HG02981 (cell line): ENCODE results near the gene IL16.
A peak's percentile ranks its signal among the peaks of the same experiment; 100 is the strongest.

Experiments used
- ATAC-seq: cut with Tn5 transposase; IDR thresholded peaks from one replicate; pipeline ENCODE4 v1.9.1; 2021; ENCODE audit warnings: mild to moderate bottlenecking, moderate library complexity; ENCODE audit not compliant: unreplicated experiment

IL16 gene

DNA sequence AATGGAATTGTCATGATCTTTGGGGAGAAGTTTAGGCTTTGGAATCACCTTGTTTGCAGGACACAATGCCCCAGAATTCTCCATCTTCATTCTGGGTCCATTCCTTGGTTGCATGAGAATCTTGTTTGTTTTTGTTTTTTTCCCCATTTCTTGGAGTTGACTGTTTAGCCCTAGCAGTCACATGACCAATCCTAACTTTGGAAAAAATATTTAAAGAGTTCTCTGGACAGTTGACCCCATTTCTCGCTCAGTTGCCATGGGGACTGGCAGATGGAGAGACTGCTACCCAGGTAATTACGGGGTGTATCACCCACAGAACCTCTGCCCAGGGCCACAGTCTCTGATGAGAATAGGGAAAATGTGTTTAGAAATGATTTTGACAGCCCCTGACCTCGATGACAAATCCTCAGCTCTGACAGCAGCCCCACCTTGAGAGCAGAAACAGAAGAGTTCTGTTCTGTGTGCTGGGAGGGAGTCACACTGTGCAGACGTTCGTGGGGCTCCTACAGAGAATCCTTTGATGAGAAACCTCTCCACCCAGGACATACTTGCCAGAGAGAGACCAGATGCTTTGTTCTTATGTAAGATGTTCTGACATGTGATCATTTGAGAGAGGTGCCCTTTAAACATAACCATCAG is 57.7 kb downstream of the IL16 start:
- no peak for ATAC-seq

DNA sequence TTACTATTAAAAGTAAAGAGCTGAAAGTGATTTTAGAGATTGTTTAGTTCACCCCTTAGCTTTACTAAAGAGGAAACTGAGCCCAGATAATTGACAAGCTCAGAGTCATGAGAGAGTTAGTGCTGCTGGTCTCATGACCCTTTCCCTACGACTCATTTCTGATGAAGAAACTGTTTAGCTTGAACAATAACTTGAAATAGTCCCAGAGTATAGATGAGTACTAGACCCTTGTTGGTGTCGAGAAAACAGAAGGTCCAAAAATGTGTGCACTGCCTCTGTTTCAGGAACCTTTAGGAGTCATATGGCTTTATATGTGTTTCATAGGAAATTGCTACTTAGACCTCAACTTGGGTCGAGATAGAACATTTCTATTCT is 58.2 kb downstream of the IL16 start:
- ATAC-seq, result no peak

GRCh38 chr15:81255315-81255957 is 58.8 kb downstream of the IL16 start:
- ATAC-seq, result no peak

DNA sequence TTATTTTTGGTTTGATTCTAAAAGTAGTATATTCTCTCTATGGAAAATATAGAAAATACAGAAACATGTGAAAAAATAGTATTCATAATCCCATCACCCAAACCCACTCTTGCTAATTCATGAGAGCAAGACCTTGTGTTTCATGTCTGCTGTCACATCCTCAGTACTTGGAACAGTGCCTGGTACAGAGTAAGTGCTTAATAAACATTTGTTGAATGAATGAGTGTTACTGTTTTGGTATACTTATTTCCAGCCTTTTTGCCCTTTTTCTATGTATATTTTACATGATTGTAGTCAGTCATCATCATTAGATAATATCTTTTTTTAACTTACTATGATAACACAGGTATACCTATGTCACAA is 59.3 kb downstream of the IL16 start:
- no peak for ATAC-seq

DNA sequence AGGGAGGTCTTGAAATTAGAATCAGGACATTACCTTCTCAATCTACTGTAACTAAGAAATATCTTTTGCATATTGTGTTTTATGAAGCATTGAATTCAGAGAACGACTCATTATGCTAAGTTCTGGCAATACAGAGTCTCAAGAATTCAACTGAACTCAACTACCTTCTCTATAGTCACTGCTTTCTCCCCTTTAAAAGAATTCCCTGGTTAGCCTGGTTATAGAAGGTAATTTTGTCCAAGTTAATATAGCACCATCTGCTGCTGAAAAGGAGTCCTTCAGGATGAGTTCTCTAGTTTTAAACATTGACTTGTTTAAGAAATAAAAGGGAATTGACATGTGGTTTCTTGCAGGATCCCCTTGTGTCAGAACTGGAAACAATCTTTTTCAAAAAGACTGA is 60.2 kb downstream of the IL16 start:
- ATAC-seq, result no peak

GRCh38 chr15:81257435-81257834 is 60.8 kb downstream of the IL16 start:
- ATAC-seq, result no peak

- ATAC-seq, result no peak
These were observed 61.8 kb downstream of the IL16 start for GRCh38 chr15:81258455-81258854.

DNA sequence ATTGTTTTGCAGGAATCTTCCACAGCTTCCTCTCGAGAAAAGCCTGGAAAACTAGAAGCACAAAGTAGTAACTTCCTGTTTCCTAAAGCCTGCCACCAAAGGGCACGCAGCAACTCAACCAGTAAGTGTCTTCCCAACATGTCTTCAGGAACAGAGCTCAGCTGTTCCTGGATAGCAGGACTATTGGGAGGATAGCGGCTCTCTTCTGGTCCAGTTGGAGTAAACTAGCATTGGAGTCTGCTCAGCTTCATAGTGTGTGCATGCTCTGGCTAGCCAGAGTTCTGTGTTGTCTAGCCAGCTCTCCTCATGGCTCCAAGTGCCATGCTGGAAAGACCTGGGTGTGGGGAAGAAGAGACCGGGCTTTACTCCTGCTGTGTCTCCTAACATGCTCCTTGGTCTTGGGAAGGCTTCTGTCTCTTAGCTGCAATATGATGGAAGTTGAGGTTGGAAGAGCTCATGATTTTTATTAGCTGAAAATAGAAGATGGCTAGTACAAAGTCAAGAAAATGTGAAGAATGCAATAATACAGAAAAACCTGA is 63.1 kb downstream of the IL16 start:
- no peak for ATAC-seq

DNA sequence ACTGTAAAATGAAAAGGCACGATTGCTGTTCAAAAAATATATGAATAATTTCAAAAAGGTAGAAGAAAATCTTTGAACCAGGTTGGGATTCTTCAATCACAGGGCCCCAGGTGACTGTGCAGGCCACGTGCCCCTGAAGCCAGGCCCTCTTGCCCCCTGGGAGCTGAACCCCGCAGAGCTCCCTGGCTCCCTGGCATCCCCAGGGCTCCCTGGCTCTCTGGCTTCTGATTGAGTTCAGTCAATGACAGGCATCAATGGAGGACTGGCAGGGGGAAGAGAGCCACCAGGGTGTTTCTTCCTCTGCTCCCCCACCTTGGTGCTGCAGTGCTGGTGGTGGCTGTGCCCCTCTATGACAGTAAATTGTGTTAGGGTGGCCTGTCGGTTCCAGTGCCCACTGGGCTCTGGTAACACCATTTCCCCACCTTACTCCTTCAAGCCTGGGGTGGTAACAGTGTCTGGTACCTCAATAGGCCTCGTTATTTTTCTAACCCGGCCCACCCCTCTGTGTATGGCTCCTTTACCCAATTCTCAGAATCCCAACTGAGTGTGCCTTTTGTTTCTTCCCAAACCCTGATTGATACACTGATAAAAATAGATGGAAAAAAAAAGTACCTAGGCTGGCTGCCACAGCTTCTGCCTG is 64.6 kb downstream of the IL16 start:
- ATAC-seq, result no peak

DNA sequence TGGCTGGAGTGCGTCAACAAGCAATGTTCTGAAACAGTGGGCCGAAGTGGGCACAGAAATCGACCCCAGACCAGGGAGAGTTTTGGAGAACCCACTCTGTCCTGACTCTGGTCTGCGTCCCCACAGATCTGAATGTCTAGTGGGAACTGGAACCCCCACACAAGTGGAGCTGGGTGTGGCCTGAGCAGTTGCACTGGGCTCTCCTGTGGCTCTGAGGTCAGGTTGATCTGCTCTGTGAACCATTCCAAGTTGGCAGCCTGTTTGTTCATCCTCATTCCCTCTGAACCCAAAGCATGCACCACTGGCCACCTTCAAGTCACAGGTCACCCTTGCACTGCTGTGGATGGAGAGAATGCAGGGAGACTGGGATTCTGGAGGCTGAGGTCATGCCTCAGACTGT is 66.8 kb downstream of the IL16 start:
- ATAC-seq, result no peak

- no peak for ATAC-seq
These were observed 67.6 kb downstream of the IL16 start for GRCh38 chr15:81264072-81264857.

DNA sequence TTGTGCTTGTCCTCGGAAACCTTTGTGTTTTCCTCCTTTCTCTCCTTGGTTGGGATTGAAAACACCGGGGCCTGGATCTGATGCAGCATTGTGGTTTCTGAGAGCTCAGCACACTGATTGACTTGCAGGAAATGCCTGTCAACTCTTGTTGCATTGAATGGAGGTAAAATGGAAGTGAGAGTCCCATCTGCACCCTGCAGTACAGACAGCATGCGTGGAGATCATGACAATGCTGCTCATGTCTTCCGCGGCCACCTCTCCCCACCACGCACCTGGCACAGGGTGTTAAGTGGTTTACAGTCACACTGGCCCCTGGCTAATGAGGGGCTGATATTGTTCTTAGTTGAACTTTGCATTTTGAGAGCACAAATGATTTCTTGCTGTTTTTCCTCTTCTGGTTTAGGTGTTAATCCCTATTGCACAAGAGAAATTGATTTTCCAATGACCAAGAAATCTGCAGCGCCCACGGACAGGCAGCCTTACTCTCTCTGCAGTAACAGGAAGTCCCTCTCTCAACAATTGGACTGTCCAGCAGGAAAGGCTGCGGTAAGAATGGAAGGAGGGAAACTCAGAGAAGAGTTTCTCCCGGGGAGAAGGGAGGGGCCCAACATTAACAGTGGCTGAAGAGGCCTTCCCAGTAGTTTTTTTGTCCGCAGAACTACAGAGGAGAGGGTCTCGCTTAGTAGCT is 68.7 kb downstream of the IL16 start:
- no peak for ATAC-seq

- ATAC-seq, result peak; percentile 83
These were observed 69.5 kb downstream of the IL16 start for GRCh38 chr15:81265944-81266775.

DNA sequence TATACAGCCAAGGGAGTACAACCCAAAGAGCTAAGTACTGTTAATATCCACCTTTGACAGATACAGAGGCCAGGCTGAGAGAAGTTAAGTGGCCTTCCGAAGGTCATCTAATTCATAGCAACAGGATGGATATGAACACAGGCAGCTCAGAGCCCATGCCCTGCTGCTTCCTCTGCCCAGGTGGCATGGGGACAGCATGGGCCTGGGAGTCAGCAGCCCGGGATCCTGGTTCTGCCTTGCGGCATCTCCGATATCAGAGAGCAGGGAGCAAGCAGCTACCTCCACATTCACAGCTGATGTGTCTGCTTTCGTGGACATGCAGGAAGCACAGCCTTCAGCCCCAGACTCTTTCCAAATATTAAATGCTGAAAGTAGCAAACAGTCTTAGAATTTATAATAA is 71.7 kb downstream of the IL16 start:
- ATAC-seq, result no peak

DNA sequence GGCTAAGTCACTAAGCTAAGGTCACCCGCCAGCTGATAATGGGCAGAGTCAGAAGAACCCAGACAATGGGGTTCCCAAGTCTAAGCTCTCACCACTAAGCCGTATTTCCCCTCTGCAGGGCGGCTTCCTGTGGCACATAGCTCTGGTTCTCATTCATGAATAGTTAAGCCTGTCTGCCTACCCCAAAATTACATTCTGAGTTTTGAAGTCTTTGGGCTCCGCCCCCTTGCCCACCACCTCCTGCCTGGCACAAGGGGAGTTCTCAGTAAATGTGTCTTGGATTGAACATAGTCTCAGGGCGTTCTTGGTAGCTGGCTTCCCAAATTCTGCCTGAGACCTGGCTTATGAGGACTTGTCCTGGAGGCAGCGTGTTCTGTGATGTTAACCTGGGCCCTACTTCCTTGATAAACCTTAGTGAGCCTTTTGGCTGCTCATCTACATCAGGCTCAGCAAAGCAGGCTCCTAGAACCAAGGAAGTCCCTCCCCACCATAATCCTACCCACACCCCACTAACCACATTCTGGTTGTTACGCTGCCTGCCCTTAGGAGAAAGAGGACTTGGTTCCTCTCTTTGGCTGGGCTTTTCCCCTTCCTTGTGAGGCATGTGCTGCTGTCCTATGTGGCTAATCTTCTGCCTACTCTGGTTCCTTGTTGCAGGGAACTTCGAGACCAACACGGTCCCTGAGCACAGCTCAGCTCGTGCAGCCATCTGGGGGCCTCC is 72.4 kb downstream of the IL16 start:
- ATAC-seq, result no peak

GRCh38 chr15:81270188-81270587 is 73.5 kb downstream of the IL16 start:
- ATAC-seq, result no peak

GRCh38 chr15:81270781-81271491 is 74.3 kb downstream of the IL16 start:
- no peak for ATAC-seq

DNA sequence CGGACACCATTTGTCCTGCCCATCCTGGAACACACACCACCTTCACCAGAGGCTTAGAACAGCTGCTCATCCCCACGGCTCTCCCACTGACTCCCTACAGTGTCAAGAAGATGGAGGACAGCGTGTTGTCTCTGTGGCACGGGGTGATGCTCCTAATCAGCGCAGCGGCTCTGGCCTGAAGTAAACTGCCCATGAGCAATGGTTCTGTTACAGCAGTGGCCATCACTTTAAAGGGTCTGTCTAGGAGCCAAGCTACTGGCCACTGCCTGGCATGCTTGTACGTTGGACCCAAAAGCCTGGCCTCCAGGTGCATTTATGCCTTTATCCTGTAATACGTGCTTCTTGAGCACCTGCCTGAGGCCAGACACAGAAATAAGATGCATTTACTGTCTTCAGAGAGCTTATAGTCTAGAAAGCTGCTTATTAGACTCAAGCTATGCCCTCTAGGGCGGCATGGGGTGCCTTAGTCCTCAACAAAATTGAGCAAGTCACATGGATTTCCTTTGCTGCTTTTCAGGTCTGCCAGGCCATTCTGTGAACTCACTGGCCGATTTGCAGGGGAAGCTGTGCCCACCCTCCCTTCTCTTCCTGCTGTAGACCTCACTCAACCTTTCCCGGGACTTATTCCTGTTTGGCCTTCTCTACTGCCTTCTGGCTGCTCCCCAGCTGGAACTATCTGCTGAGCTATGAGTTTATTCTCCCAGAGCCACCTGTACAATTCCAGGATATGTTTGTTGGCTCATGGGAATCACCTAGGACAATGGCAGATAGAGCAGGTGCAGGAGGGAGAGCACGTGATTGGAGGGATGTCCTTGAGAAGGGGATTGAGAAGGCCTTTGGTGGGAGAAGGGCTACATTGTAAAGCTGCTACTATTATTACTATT is 75.3 kb downstream of the IL16 start:
- no peak for ATAC-seq
